ENCODE results near the gene CEP112.
"Not testable (repeated sequence)": the region's sequence is repeated elsewhere in the genome, so short reads cannot be mapped to it uniquely, and the experiment has no call there.

CEP112 gene

DNA sequence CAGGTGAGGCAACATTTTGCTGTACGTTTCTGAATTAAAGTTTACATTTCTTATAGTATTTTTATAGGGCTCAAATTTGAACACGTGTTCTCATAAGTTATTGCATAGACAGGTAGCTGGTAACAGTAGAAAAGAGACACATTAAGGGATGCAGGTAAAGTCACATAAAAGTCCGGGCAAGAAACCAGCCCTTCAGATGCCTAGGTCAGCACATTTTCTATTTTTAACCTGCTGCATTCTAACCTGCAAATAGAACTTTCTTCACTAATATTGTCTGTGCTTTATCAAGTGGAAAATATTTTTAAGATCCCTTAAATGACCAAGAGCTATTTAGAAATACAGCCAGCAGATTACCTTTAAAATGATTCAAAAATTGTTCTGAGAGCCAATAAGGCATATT lies 323.1 kb downstream of the CEP112 start:
- no peak for DNase-seq

DNA sequence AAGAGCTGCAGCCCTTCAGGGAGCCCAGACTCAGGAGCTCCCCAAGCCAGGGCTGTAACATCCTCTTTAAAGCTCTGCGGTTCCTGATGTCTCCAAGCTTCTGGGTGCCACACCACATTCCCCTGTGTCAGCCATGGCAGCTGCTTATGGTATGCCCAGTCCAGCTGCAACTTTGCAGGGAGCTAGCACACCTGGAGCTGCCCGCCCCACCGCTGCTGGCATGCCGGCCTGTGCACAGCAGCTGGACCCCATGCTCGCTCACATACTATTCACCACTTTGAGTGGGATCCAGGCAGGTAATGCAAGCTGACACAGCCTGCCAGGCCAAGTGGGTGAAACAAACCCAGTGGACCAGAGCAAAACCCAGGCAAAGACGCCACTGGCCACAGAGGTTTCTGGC lies 324.9 kb downstream of the CEP112 start:
- DNase-seq, result no peak

DNA sequence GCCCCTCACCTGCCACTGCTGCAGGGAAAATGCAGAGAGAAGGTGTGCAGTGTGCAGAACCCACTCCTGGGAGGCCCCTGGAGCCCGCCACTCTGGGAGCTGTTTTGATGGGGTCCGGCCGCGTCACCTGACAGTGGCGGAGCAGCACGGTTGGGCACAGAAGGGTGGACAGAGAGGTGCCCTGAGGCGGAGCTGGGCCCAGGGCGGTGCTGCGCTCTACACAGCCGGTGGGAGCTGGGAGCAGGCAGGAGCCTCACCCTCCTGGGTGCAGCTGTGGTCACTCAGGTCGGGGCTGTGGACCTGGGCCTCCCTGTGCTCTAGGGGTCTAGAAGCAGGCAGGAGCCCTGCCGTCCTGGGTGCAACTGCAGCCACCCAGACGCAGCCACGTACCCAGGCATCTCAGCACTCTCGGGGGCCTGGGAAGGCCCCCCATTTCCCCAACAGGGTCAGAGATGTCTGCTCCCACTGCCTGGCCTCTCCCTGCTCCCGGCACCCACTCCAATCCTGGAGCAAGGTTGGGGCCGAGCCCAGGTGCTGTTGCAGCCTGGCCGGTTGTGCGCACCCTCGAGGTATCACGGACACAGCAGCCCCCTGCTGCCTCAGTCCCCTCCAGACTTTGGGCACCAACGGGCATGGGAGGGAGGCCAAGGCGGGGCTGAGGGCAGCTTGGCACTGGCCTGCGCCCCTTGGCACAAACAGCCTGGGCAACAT lies 326.1 kb downstream of the CEP112 start:
- no peak for DNase-seq

DNA sequence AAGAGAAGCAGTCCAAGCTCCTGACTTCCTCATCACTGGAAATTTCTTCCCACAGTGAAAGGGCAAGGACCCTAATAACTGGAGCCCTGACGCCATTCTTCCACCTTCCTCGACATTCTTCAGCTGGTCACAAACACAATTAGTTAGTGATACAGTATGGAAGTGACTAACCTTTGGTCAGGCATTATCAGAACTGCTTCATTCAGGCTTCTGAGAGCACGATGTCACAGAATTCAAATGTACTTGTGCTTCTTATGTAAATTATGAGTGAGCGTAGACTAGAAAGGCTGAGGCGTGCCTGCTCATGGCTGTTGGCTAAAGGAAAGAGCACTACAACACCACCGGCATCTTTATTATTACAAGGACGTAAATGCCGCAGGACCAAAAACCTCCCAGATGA lies 327.5 kb downstream of the CEP112 start:
- DNase-seq, result no peak

DNA sequence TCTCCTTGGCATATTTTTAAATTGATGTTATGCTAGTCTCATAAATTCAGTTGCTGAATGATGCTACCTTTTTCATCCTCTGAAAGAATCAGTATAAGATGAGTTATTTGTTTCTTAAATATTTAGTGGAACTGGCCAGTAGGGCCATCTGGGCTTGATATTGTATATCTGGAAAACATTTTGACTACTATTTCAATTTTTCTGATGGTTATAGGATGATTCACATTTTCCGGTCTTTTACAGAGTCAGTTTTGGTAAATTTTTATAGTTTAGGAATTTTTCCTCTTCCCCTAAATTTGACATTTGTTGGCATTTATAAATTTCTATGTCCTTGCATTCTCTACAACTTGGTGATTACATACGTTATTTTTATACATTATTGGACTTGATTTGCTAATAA lies 334.2 kb downstream of the CEP112 start:
- DNase-seq, result no peak

DNA sequence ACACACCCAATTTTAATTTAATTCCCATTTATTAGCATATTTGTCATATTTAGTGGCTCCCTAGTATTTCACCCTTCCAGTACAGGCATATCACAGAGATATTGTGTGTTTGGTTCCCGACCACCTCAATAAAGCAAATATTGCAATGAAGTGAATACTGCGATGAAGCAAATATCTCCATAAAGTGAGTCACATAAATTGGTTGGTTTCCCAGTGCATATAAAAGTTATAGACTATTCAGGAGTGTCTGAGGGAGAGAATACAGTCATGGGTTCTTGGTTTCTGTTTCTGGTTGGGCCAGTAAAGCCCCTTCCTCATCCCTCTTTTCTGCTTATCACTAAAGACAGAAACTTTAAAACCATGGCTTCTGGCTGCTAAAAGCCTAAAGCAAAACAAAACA lies 335.1 kb downstream of the CEP112 start:
- DNase-seq, result no peak

DNA sequence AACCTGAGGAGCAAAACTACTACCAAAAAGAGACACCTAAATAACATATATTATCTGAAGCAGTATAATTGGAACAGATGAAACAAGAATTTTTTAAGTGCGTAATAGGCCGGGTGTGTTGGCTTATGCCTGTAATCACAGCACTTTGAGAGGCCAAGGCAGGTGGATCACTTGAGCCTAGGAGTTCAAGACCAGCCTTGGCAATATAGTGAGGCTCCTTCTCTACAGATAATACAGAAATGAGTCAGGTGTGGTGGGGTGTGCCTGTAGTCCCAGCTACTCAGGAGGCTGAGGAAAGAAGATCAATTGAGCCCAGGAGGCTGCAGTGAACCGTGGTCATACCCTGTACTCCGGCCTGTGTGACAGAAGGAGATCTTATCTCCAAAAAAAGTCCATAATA lies 336.3 kb downstream of the CEP112 start:
- DNase-seq, result no peak

DNA sequence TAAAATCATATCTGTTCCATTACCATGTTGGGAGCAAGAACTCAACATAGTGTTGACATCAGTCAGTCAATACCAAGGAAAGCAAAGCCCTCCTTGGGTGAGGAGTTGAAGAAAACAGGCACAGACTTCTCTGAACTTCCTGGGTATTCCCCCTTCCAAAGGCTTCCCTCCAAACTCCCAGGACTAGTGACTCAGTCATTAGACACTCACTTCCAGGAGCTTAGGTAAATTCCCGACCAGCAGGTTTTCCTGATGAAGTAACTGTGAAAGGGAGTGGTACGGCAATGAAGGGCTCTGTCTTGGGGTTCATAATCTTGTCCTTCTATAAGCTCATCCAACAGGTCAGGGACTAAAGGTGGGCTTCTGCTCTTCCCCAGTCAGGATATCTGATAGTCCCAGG lies 336.7 kb downstream of the CEP112 start:
- DNase-seq, result no peak

DNA sequence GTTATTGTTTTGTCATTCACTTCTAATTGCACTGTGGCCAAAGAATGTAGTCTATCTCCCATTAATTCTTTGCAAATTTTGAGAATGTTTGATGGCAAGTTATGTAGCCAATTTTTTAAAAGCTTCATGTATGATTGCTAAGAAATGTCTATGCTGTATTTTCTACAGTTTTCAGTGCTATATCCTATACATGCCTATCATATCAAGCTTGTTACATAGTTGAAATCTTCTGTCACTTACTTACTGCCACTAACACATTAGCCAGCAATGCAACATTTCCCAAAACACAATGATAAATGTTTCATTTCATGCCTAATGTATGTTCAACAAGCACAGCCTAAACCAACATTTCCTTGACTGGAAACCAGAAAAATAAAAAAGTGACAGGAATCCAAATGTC lies 338.1 kb downstream of the CEP112 start:
- no peak for DNase-seq

DNA sequence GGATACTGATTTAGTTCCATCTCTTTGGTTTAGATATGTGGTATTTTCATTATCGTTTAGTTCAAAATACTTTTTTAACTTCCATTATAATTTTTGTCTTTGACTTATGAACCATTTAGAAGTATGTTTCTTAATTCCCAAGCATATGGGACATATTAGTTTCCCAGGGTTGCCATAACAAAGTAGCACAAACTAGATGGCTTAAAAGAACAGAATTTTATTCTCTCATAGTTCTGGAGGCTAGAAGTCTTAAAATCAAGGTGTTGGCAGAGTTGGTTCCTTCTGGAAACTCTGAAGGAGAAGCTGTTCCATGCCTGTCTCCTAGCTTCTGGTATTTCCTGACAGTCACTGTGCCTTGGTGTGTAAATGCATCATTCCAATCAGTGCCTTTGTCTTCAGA lies 339.0 kb downstream of the CEP112 start:
- no peak for DNase-seq

DNA sequence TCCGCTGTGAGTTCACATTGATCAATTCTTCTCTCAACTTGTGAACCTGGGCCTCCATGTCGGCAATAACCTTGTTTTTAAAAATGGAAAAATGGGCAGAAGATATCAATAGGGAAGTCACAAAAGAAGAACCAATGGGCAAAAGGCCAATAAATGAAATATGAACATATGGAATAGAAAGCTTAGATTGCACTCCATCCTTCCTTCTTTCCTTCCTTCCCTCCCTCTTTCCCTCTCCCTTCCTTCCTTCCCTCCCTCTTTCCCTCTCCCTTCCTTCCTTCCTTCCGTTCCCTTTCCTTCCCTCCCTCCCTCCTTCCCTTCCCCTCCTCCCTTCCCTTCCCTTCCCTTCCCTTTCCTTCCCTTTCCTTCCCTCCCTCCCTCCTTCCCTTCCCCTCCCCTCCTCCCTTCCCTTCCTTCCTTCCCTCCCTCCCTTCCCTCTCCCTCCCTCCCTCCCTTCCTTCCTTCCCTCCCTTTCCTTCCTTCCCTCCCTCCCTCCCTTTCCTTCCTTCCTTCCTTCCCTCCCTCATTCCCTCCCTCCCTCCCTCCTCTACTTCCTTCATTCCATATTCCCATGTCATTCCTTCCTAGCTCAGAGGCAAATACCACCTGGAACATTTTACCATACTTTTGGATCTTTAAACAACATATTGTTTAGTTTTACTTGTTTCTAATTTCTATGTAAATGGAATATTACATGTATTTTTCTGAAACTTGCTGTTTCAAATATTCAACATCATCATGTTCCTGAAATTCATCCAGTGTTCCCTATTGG lies 339.8 kb downstream of the CEP112 start:
- DNase-seq, result no peak

DNA sequence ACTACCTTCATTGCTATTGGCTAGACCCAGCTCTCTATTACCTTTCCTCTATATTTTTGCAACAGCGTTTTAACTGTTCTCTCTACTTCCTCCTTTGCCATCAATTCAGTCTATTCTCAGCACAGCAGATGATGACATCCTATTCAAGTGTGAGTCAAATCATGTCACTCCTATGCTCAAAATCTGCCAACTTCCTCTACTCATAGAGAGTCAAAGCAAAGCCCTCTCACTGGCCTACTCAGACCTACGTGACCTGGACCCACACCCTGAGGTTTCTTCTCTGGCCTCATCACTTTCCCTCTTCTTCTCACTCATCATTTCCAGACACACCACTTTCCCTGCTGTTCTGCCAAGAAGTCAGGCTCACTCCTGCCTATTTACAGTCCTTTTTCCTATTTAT lies 341.4 kb downstream of the CEP112 start:
- no peak for DNase-seq

DNA sequence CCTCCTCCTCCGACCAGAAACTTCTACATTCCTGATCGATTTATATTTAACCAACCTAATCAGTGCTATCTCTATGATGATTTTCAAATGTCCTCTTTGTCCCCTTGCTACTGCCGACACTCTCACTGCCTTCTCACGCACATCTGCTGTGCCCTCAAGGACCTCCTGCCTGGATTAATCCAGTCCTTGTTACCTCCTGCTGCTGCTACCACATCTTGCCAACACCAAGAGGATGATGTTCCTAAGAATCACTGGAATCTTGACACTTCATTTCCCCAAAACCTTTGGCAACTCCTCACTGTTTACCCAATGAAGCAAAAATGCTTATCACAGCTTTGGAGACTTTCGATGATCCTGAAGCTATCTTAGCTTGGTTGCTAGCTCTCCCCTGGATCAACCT lies 343.2 kb downstream of the CEP112 start:
- DNase-seq, result no peak

DNA sequence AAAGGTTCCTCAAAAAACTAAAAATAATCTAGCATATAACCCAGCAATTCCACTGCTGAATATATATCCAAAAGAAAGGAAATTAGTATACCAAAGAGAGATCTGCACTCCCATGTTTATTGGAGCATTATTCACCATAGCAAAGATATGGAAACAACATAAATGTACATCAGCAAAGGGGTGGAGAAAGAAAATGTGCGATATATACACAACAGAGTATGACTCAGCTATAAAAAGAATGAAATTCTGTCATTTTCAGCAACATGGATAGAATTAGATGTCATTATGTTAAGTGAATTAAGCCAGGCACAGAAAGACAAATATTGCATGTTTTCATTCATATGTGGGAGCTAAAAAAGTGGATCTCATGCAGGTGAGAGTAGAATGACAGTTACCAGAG lies 350.8 kb downstream of the CEP112 start:
- DNase-seq, result no peak

DNA sequence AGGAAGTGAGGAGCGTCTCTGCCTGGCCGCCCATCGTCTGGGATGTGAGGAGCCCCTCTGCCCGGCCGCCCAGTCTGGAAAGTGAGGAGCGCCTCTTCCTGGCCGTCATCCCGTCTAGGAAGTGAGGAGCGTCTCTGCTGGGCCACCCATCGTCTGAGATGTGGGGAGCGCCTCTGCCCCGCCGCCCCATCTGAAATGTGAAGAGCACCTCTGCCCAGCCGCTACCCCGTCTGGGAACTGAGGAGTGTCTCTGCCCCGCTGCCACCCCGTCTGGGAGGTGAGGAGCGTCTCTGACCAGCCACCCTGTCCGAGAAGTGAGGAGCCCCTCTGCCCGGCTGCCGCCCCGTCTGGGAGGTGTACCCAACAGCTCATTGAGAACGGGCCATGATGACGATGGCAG lies 354.7 kb downstream of the CEP112 start:
- DNase-seq, result not testable (repeated sequence)

DNA sequence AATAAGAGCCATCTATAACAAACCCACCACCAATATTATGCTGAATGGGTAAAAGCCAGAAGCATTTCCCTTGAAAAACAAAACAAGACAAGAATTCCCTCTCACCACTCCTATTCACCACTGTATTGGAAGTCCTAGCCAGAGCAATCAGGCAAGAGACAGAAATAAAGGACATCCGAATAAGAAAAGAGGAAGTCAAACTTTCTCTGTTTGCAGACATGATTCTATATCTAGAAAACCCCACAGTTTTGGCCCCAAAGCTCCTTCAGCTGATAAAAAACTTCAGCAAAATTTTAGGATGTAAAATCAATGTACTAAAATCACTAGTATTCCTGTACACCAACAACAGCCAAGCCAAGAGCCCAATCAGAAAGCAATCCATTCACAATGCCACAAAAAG lies 358.7 kb downstream of the CEP112 start:
- DNase-seq, result no peak

DNA sequence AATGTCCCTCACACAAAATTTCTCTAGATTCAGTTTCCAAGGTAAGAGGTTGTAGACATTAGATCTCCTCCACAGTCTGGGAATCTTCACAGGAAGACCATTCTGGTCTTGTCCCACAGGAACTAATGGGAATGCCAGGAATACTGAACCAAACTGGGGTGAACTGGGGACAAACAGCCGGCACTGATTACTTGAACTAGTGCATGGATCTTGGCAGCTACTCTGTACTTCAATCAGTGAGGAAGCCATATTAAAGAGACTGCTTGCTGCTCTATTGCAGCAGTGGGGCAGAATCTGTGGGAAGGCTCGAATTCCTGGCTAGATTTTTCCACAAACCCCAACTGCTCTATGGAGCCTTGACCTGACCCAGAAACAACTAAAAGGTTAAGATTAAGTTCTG lies 361.6 kb downstream of the CEP112 start:
- DNase-seq, result no peak

DNA sequence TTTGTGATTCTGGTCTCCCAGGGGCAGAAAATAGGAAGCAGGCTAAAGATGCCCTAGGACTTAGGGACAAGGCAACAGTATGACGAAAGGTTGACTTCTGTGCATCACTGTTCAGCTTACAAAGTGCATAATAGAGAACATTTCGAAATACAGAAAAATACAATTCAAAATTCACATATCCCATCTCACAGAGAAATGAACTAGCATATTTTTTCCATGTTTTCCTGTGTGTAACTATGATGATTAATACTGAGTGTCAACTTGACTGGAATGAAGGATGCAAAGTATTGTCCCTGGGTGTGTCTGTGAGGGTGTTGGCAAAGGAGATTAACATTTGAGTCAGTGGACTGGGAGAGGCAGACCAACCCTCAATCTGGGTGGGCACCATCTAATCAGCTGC lies 365.4 kb downstream of the CEP112 start:
- DNase-seq, result not testable (repeated sequence)

DNA sequence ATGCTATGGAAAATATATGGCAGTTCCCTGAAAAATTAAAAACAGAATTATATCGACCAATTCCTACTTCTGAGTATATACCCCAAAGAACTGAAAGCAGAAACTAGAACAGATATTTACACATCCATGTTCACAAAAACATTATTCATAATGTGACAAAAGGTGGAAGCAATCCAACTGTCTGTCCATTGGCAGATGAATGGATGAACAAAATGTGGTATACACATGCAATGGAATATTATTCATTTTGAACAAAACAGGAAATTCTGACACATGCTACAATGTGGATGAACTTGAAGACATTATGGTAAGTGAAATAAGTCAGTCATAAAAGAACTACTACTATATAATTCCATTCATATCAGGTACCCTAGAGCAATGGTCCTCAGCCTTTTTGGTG lies 367.0 kb downstream of the CEP112 start:
- no peak for DNase-seq

DNA sequence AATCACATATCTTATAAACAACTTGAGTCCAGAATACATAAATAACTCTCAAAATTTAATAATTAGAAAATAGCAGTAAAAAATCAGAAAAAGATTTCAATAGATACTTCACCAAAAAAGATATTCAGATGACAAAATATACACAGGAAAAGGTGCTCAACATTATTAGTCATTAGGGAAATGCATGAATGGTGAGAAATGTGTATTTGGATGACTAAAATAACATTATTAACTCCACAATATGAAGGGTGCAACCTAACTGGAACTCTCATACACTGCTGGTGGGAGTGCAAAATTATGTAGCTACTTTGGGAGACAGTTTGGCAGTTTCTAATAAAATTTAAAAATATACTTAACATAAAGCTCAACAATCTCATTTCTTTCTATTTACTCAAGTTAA lies 368.2 kb downstream of the CEP112 start:
- no peak for DNase-seq

DNA sequence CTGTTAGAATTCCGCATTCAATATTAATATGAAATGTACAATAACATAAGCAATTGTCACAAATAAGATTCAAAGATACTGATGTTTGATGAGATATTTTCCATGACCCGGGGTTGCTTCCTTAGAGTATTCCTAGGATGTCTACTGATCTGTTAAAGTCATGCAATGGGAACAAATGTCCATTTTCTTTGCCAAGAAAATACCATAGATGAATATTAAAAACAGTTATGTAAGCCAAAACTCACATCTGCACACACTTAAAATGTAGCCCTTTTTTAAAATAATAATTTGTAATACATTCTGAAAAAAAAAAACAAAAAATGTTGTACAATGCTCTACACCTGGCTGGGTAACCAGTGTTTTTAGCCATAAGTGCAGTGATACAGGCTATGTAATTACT lies 371.1 kb downstream of the CEP112 start:
- DNase-seq, result no peak

DNA sequence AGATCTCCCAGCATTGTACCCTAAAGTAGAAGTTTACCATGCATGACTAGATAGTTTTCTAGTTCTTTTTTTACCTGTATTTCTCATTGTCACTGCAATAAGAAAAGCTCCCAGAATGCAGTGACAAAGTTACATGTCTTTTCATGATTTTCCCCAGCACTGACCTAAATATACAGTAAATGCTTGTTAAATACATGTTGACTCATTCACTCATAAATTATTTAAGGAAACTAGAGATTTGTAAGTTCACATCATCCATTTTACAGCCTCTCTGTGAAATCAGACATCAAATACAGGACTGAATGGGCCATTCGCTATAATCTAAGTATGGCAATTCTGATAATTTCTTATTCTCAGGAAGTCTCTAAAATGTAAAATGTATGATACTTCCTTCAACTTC lies 371.6 kb downstream of the CEP112 start:
- no peak for DNase-seq

DNA sequence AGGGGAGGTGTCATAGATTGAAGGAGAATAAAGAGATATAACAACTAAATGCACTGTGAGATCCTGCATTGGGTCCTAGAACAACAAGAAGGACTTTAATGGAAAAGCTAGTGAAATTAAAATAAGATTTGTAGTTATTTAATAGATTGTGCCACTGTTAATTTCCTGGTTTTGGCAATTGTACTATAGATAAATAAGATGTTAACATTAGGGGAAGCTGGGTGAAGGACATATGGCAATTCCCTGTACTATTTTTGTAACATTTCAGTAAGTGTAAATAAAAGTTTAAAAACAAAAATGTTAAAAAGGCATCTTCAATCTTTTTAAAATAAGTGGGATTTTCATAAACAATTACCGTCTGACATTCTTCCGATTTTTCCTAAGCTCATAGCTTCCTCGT lies 372.1 kb downstream of the CEP112 start:
- DNase-seq, result no peak

DNA sequence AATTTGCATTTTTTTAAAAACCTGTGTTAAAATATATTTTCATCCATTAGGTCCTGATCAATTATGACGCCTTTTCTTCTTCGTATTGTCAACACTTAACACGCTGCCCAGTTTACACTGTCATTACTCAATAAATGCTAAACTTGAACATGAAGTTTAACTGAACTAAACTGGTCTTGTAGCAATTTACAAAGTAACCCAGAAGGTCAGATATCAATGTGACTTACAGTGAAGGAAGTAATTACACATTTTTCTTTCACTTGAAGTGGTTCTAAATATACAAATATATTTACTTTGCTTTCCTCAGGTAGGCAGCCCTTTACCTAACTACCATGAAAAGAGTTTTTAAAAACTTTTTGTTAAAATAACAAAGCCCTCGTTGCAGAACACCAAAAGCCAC lies 374.0 kb downstream of the CEP112 start:
- no peak for DNase-seq

DNA sequence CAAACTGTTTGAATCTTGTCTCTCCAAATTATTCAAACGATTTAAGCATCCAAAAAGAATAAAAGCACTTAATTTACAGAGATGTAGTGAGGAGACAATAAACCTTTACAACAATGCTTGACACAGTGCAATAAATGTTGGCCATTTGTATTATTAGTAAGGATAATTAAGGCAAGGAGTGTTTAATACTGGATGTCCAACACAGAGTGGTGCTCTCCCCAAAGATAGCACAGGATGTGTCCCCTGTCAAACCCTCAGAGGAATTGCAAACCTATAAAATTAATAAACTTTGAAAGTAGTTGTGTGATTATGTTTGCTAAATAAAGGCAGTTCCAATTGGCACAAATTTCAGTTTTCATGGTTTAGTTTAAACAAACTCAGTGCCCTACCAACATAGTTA lies 377.5 kb downstream of the CEP112 start:
- DNase-seq, result no peak

Measured in NCI-H526 (cell line).